Measurements from ENCODE around the gene ALG9.

The ALG9 gene

GRCh38 chr11:111878849-111879636, 7.7 kb upstream of the ALG9 start, which contains the start of the genes CFAP68 and FDXACB1:
Gene CFAP68 (plus strand): TSS chr11:111879541. CDS start chr11:111879561, 20 bp downstream.
Gene FDXACB1 (minus strand): TSS chr11:111879165. CDS start chr11:111879132, 33 bp downstream.
- DNase-seq: peak; percentile 97

GRCh38 chr11:111878385-111878848, 7.0 kb upstream of the ALG9 start:
- DNase-seq: peak; percentile 36

GRCh38 chr11:111871693-111872161, 346 bp upstream of the ALG9 start:
- DNase-seq: peak; percentile 3

- no peak for DNase-seq
Measured at GRCh38 chr11:111870522-111870885, 877 bp downstream of the ALG9 start.

- DNase-seq: no peak
Measured at GRCh38 chr11:111870113-111870512, 1.3 kb downstream of the ALG9 start.

- no peak for DNase-seq
Measured at GRCh38 chr11:111860257-111860656, 11.1 kb downstream of the ALG9 start.

- DNase-seq: no peak
Measured at GRCh38 chr11:111855506-111855905, 15.9 kb downstream of the ALG9 start.

GRCh38 chr11:111852103-111852502, 19.3 kb downstream of the ALG9 start:
- DNase-seq: no peak

GRCh38 chr11:111851636-111852035, 19.7 kb downstream of the ALG9 start:
- no peak for DNase-seq

- DNase-seq: no peak
Measured at GRCh38 chr11:111851067-111851466, 20.3 kb downstream of the ALG9 start.

- no peak for DNase-seq
Measured at GRCh38 chr11:111849631-111850030, 21.8 kb downstream of the ALG9 start.

- peak; percentile 49 for DNase-seq
Measured at GRCh38 chr11:111846636-111847035, 24.7 kb downstream of the ALG9 start.

- DNase-seq: no peak
Measured at GRCh38 chr11:111846063-111846462, 25.3 kb downstream of the ALG9 start.

GRCh38 chr11:111845276-111846028, 25.9 kb downstream of the ALG9 start:
- DNase-seq: no peak

GRCh38 chr11:111843661-111844060, 27.7 kb downstream of the ALG9 start:
- no peak for DNase-seq

- DNase-seq: peak; percentile 76
Measured at GRCh38 chr11:111841370-111842053, 29.9 kb downstream of the ALG9 start.

- DNase-seq: no peak
Measured at GRCh38 chr11:111840143-111840542, 31.2 kb downstream of the ALG9 start.

GRCh38 chr11:111838054-111838453, 33.3 kb downstream of the ALG9 start:
- no peak for DNase-seq

- no peak for DNase-seq
Measured at GRCh38 chr11:111837366-111837891, 34.0 kb downstream of the ALG9 start.

- DNase-seq: no peak
Measured at GRCh38 chr11:111836721-111837120, 34.7 kb downstream of the ALG9 start.

GRCh38 chr11:111836162-111836561, 35.2 kb downstream of the ALG9 start:
- DNase-seq: no peak

GRCh38 chr11:111835665-111836064, 35.7 kb downstream of the ALG9 start:
- no peak for DNase-seq

All from fibroblast of skin of back (primary cell).